ENCODE measurements around the gene GREB1L.

GREB1L gene

DNA sequence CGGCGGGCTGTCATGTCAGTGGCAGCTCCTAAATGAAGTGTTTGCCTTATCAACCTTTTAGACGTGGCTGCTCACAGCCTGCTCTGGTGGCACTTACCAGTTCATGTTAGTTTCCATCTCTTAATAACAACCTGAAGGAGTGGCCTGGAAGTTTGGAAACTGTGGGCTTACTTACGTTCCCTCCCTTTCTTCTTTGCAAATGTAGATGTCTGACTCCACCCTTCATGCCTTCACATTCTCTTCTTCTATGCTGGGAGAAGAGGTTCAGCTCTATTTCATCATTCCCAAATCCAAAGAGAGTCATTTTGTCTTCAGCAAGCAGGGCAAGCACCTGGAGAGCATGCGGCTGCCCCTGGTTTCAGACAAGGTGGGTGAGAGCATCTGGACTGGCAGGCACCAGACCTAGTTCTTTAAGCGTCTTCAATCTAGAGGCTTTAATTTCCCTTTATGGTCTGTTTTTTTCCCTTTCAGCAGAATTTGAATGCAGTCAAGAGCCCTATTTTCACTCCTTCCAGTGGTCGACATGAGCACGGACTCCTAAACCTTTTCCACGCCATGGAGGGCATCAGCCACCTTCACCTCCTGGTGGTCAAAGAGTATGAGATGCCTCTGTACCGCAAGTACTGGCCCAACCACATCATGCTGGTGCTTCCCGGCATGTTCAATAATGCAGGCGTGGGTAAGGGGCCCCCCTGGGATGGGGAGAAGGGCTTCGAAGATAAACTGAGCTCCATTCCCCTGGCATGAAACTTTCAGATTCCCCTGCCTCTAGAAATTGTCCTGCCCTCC, 266.1 kb downstream of the GREB1L start:
- H3K4me3 ChIP-seq (replicated peaks in 1 of 2; ENCODE audit: low read depth in 2 of 2, low read length in 2 of 2), result no peak overlapping the region
- TF ChIP-seq, protein P1, sequence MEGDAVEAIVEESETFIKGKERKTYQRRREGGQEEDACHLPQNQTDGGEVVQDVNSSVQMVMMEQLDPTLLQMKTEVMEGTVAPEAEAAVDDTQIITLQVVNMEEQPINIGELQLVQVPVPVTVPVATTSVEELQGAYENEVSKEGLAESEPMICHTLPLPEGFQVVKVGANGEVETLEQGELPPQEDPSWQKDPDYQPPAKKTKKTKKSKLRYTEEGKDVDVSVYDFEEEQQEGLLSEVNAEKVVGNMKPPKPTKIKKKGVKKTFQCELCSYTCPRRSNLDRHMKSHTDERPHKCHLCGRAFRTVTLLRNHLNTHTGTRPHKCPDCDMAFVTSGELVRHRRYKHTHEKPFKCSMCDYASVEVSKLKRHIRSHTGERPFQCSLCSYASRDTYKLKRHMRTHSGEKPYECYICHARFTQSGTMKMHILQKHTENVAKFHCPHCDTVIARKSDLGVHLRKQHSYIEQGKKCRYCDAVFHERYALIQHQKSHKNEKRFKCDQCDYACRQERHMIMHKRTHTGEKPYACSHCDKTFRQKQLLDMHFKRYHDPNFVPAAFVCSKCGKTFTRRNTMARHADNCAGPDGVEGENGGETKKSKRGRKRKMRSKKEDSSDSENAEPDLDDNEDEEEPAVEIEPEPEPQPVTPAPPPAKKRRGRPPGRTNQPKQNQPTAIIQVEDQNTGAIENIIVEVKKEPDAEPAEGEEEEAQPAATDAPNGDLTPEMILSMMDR (IDR thresholded peaks at IDR 0.05; ENCODE audit: low read depth, low read length), result no peak
- no peak for DNase-seq (ENCODE audit: low read depth in 2 of 2)

DNA sequence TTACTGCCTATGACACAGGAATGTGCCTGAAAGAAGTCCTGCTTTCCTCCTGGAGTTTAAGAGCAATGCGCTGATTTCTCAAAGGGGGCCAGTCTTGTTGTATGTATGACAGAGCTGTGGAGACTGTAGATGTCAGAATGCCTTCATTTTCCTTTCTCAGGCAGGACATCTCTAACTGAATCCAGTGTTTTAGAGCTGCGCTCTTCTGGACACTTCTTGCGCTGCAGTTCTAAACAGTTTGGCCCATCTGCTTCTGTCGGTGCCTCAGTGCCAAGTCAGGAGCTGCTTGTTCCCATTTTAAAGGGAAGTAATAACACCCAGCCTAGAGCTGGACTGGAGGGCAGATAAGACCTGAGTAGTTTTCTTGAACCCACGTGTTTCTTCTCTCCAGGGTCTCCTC, 267.0 kb downstream of the GREB1L start:
- TF ChIP-seq, protein P1 (IDR thresholded peaks at IDR 0.05; ENCODE audit: low read depth, low read length), result no peak
- H3K4me3 ChIP-seq (replicated peaks in 1 of 2; ENCODE audit: low read depth in 2 of 2, low read length in 2 of 2), result no peak overlapping the region
- no peak for DNase-seq (ENCODE audit: low read depth in 2 of 2)

DNA sequence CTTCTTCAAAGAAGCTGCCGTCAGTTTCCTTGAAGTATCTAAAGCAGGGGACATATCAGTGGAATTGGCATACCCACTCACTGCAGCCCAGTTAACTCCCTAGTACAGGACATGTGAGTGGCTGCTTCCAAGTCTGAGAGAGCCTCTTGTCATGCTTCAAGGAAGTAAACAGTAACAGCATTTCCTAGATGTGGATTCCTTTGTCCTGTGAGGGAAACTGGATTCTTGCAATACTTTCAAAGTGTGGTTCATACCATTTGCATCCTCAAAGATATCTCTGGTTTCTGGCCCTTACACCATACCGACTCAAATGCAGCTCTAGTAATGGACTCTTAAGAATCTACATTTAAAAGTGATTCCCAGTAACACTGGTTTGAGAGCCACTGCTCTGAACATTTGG, 271.3 kb downstream of the GREB1L start:
- peak in 1 of 2 donors; percentile 7 for DNase-seq (ENCODE audit: low read depth in 2 of 2)
- TF ChIP-seq, protein P1 (IDR thresholded peaks at IDR 0.05; ENCODE audit: low read depth, low read length), result no peak
- H3K4me3 ChIP-seq (replicated peaks in 1 of 2; ENCODE audit: low read depth in 2 of 2, low read length in 2 of 2), result no peak overlapping the region

DNA sequence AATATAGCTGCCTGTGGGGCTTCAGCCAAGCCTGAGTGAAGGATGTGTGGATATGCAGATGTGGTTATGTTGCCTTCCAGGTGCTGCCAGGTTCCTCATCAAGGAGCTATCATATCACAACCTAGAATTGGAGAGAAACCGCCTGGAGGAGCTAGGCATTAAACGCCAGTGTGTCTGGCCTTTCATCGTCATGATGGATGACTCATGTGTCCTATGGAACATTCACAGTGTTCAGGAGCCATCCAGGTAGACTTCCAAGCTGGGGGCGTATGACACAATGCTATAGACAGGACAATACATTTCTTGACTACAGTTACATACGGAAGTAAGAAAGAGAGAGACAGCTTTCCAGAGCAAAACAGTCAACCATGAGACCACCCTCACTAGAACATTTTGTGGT, 271.7 kb downstream of the GREB1L start:
- no peak overlapping the region for H3K4me3 ChIP-seq (replicated peaks in 1 of 2; ENCODE audit: low read depth in 2 of 2, low read length in 2 of 2)
- no peak for DNase-seq (ENCODE audit: low read depth in 2 of 2)
- TF ChIP-seq, protein P1 (IDR thresholded peaks at IDR 0.05; ENCODE audit: low read depth, low read length), result no peak

DNA sequence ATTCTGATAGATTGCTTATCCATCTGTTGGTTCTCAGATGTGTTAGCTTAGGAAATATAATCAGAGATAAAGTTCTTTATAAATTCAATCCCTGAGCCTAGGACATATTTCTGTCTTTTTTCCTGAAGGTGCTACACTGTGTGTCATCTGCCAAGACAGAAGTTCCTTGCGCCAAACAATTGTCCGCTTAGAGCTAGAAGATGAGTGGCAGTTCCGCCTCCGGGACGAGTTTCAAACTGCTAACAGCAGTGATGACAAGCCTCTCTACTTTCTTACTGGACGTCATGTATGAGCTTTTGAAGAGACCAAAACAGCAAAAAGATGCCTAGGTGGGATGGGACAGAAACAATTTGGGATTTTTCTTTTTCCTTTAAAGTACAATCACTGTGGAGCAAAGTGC, 280.5 kb downstream of the GREB1L start:
- no peak overlapping the region for H3K4me3 ChIP-seq (replicated peaks in 1 of 2; ENCODE audit: low read depth in 2 of 2, low read length in 2 of 2)
- TF ChIP-seq, protein P1 (IDR thresholded peaks at IDR 0.05; ENCODE audit: low read depth, low read length), result no peak
- no peak for DNase-seq (ENCODE audit: low read depth in 2 of 2)

DNA sequence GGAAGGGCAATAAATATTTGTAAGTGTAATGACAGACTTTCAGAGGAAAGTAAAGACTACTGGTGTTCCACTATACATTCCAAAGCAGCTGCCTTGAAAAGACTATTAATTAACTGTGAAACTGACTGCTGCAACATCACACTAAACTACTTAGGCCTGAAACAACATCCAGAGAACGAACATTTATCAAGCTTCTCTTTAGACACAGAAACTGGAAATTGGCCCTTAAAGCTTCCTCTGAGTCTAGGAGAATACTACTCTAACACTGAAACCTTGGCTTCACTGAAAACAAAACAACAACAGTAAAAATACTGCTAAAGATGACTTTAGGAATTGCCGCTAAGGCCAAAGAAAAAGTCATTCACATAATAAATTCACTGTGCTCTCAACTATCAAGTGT, 283.9 kb downstream of the GREB1L start:
- no peak for DNase-seq (ENCODE audit: low read depth in 2 of 2)
- H3K4me3 ChIP-seq (replicated peaks in 1 of 2; ENCODE audit: low read depth in 2 of 2, low read length in 2 of 2), result no peak overlapping the region
- TF ChIP-seq, protein P1 (IDR thresholded peaks at IDR 0.05; ENCODE audit: low read depth, low read length), result no peak

DNA sequence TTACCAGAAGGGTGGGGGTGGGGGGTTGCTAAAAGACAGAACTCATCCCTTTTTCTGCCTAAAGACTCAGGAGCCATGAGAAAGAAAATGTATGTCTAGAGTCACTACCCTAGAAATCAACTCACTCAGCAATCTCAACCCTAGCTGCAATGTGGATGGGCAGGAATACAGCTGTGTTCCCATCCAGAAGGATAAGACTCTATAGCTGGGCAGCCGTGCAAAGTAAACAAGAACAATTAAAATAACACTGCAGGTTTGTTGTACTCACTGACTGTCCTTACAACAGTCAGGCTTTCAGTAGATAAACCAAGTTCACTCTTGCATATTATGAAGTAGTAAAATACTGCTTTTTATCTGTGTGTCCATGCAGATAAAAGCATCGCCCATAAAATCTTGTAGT, 284.4 kb downstream of the GREB1L start:
- H3K4me3 ChIP-seq (replicated peaks in 1 of 2; ENCODE audit: low read depth in 2 of 2, low read length in 2 of 2), result no peak overlapping the region
- TF ChIP-seq, protein P1 (IDR thresholded peaks at IDR 0.05; ENCODE audit: low read depth, low read length), result no peak
- DNase-seq (ENCODE audit: low read depth in 2 of 2), result no peak
